HepG2 (cell line): ENCODE measurements around the gene CHN1. TPM values are rescaled to one million over a fixed set of nuclear protein-coding genes. Genes with fewer than 3 reads are reported as not detected.

ENCODE experiments used
- ATAC-seq: fragments of 200-7000 bp; cut with Tn5 transposase; 3 replicates; pipeline ENCODE4 v1.9.1; 2020; ENCODE audit warnings: mild to moderate bottlenecking, moderate library complexity
- BruUV-seq: library from RNA; stranded (reverse); fragments of 400-500 nt; replicated peaks from 2 replicates; lab custom pipeline; 2021; lab: Mats Ljungman, UMichigan
- CTCF ChIA-PET: fragments of 300-600 bp; formaldehyde crosslinking; extraction: SDS; loops from one replicate; lab custom pipeline; 2021; ENCODE audit warnings: low total read pairs, inconsistent platforms, low intra/inter-chr PET ratio; lab: Yijun Ruan, JAX
- POLR2A ChIA-PET: fragments of 350-600 bp; sonication (Branson Sonifier 250); formaldehyde crosslinking; loops from one replicate; lab custom pipeline; 2020; ENCODE audit warnings: antibody characterized with exemption, inconsistent platforms; lab: Yijun Ruan, JAX
- DNase-seq: peaks from one replicate; pipeline ENCODE4 v3.0.0-alpha.2; 2015; ENCODE audit warnings: low spot score
- FAIRE-seq: peaks from 3 replicates; lab custom pipeline; 2011; peaks lifted over from hg19 to GRCh38; lab: Jason Lieb, UNC
- H2AFZ ChIP-seq: one replicate; pipeline ENCODE4 v1.6.1; 2011; ENCODE audit warnings: low read length, inconsistent platforms
- H3K27ac ChIP-seq: fragments of 300-600 bp; 3 replicates; pipeline ENCODE4 v1.8.0; 2011; ENCODE audit warnings: mixed run types, mild to moderate bottlenecking, mixed read lengths, low read length, inconsistent platforms; ENCODE audit not compliant: insufficient read depth; ENCODE audit errors: extremely low read length
- H3K27me3 ChIP-seq, 2 experiments: fragments of 200-600 bp in 1 of 2; 2 replicates in 1 of 2; 3 replicates in 1 of 2; pipeline versions ENCODE4 v1.6.0 to v1.8.0; 2011; ENCODE audit warnings: low read length in 2 of 2, mild to moderate bottlenecking in 2 of 2, moderate library complexity in 2 of 2, inconsistent platforms in 1 of 2; ENCODE audit not compliant: insufficient read depth in 2 of 2, control insufficient read depth in 1 of 2
- H3K36me3 ChIP-seq, 2 experiments: fragments of 200-600 bp in 1 of 2; replicated peaks in 1 of 2; 2 replicates in 1 of 2; 3 replicates in 1 of 2; pipeline versions ENCODE4 v1.5.1 to v1.8.0; 2011; ENCODE audit warnings: low read length in 2 of 2, inconsistent platforms in 1 of 2; ENCODE audit not compliant: insufficient read depth in 2 of 2, control insufficient read depth in 1 of 2
- H3K4me1 ChIP-seq: 2 replicates; pipeline ENCODE4 v1.5.1; 2012; ENCODE audit warnings: low read length, inconsistent platforms; ENCODE audit not compliant: insufficient read depth
- H3K4me2 ChIP-seq: 2 replicates; pipeline ENCODE4 v1.6.0; 2011; ENCODE audit warnings: low read depth, low read length, inconsistent platforms
- H3K4me3 ChIP-seq, 3 experiments: fragments of 200-600 bp in 1 of 3; sonication (generic), shearing (Covaris generic) in 1 of 3; replicated peaks in 1 of 3; 2 replicates each; pipeline ENCODE4 v1.5.1; 2011 to 2016; ENCODE audit warnings: low read length in 3 of 3, inconsistent platforms in 2 of 3, low read depth in 2 of 3, mild to moderate bottlenecking in 2 of 3, control low read depth in 1 of 3, mixed read lengths in 1 of 3; ENCODE audit not compliant: insufficient read depth in 1 of 3
- H3K79me2 ChIP-seq: one replicate; pipeline ENCODE4 v1.6.1; 2011; ENCODE audit warnings: low read length, inconsistent platforms; ENCODE audit not compliant: insufficient read depth
- H3K9ac ChIP-seq: 2 replicates; pipeline ENCODE4 v1.6.0; 2011; ENCODE audit warnings: mild to moderate bottlenecking, low read depth, low read length, inconsistent platforms; ENCODE audit not compliant: insufficient read depth
- H3K9me3 ChIP-seq: 2 replicates; pipeline ENCODE4 v1.5.1; 2012; ENCODE audit warnings: mild to moderate bottlenecking, low read length
- H4K20me1 ChIP-seq: 2 replicates; pipeline ENCODE4 v1.6.0; 2011; ENCODE audit warnings: inconsistent platforms, mild to moderate bottlenecking, low read length, moderate library complexity; ENCODE audit not compliant: insufficient read depth
- CBX5 ChIP-seq: sonication (generic); formaldehyde crosslinking; IDR thresholded peaks from 2 replicates; pipeline ENCODE4 v1.4.0; 2020; ENCODE audit warnings: missing genetic modification reagents, borderline replicate concordance
- GPN1 ChIP-seq: sonication (generic); formaldehyde crosslinking; IDR thresholded peaks from 2 replicates; pipeline ENCODE4 v1.5.1; 2020; ENCODE audit warnings: missing genetic modification reagents, borderline replicate concordance
- HDAC2 ChIP-seq: sonication (generic); formaldehyde crosslinking; IDR thresholded peaks from 2 replicates; pipeline ENCODE4 v1.4.0; 2020; ENCODE audit warnings: missing genetic modification reagents
- NR1H2 ChIP-seq: sonication (generic); formaldehyde crosslinking; IDR thresholded peaks from 2 replicates; pipeline ENCODE4 v1.8.1; 2022; ENCODE audit warnings: low read depth, missing genetic modification reagents, borderline replicate concordance
- ZBTB7B ChIP-seq: sonication (generic); formaldehyde crosslinking; IDR thresholded peaks from 2 replicates; pipeline ENCODE4 v1.4.0; 2020; ENCODE audit warnings: missing genetic modification reagents
- ZNF331 ChIP-seq: sonication (generic); formaldehyde crosslinking; IDR thresholded peaks from 2 replicates; pipeline ENCODE4 v1.4.0; 2020; ENCODE audit warnings: missing genetic modification reagents
- ZNF432 ChIP-seq: sonication (generic); formaldehyde crosslinking; IDR thresholded peaks from 2 replicates; pipeline ENCODE4 v1.5.0; 2020; ENCODE audit warnings: missing genetic modification reagents, mild to moderate bottlenecking, borderline replicate concordance
- ZNF674 ChIP-seq: sonication (generic); formaldehyde crosslinking; IDR thresholded peaks from 2 replicates; pipeline ENCODE4 v1.5.0; 2020; ENCODE audit warnings: low read depth, mild to moderate bottlenecking, missing genetic modification reagents
- ZNF773 ChIP-seq: sonication (generic); formaldehyde crosslinking; IDR thresholded peaks from 2 replicates; pipeline ENCODE4 v1.4.0; 2020; ENCODE audit warnings: missing genetic modification reagents, borderline replicate concordance
- WGBS: methylation state at CpG from one replicate; pipeline ENCODE4 v1.1.6; 2017; ENCODE audit warnings: low lambda C conversion rate; 5-methylcytosine and 5-hydroxymethylcytosine counted together
- in situ Hi-C: cut with HindIII; loops from 2 replicates; pipeline ENCODE4 v1.10.0; 2017; ENCODE audit warnings: low pct_unique_long_range_greater_than_20kb; ENCODE audit not compliant: extremely low pct_ligation_motif_present
- intact Hi-C: fragments of 100-400 bp; cut with micrococcal nuclease; formaldehyde crosslinking; loops from one replicate; pipeline ENCODE4 v1.10.0; 2022; ENCODE audit not compliant: unreplicated experiment
- polyA plus RNA-seq, 8 experiments: library from polyadenylated mRNA; depleted of rRNA in 3 of 8; stranded (reverse) in 7 of 8; unstranded in 1 of 8; fragments of >200 nt; fragmentation: Illumina TruSeq in 4 of 8; extraction: Trizol in 4 of 8; gene quantifications; 2 replicates each; pipeline versions ENCODE4 v1.2.1 to v1.2.3, GENCODE V29; 2011 to 2016; ENCODE audit warnings: low read depth in 4 of 8, missing spikeins in 1 of 8, mixed read lengths in 1 of 8; ENCODE audit not compliant: insufficient read depth in 1 of 8
- total RNA-seq, 5 experiments: library from RNA; depleted of rRNA; stranded (reverse); fragments of >200 nt; fragmentation: Illumina TruSeq; extraction: Trizol; gene quantifications; 2 replicates each; pipeline ENCODE4 v1.2.3, GENCODE V29; 2016; ENCODE audit warnings: low read depth in 1 of 5
- TF ChIP-seq, protein P1 (sequence below): sonication (generic); formaldehyde crosslinking; IDR thresholded peaks from 2 replicates; pipeline ENCODE4 v1.4.0; 2020; ENCODE audit warnings: missing genetic modification reagents
- TF ChIP-seq, protein P2 (sequence below): sonication (generic); formaldehyde crosslinking; IDR thresholded peaks from 2 replicates; pipeline ENCODE4 v1.4.0; 2020; ENCODE audit warnings: mild to moderate bottlenecking, missing genetic modification reagents
- TF ChIP-seq, protein P3 (sequence below): sonication (generic); formaldehyde crosslinking; IDR thresholded peaks from 2 replicates; pipeline ENCODE4 v1.5.0; 2020; ENCODE audit warnings: missing genetic modification reagents
- TF ChIP-seq, protein P4 (sequence below): sonication (generic); formaldehyde crosslinking; IDR thresholded peaks from 2 replicates; pipeline ENCODE4 v1.5.0; 2020; ENCODE audit warnings: mild to moderate bottlenecking, missing genetic modification reagents, borderline replicate concordance

CHN1 gene
- total and polyA plus RNA-seq, 2 of the 13 experiments (the other 11 are each of a cell fraction or from before 2014, with no cell fraction given) = 2.8 to 3.5 TPM

DNA sequence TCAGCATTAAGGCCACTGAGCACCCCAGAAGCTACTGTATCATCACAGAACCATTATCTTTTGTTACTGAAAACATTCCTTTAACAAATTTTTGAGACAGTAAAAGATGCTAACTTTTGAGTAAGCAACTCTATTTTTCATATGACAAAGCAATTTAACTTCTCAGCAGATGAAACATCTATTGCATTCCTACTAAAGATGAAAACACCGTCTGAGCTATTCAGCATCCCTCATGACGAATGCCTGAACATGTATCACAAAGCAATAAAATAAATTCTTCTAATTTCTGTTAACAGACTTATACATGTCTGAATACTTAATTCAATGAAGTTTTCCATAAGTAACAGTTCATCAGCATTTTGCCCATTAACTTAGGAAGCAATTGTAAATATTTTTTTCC, 23.9 kb downstream of the CHN1 start:
- Histone ChIP-seq H4K20me1 (no peaks in the 10 kb centered on the region), H3K27ac (no peak overlapping the region), H3K4me3 (no peak overlapping the region), H3K36me3 (no peaks in the 10 kb centered on the region), H3K9me3 (no peaks in the 10 kb centered on the region), H3K27me3 (no peaks in the 10 kb centered on the region; a peak in 1 of 5 replicates), H2AFZ (no peak overlapping the region), H3K4me1 (no peaks in the 10 kb centered on the region), H3K4me2 (no peak overlapping the region), H3K79me2 (no peaks in the 10 kb centered on the region), H3K9ac (no peak overlapping the region)
- no TSS peak for BruUV-seq
- no peak for TF ChIP-seq HDAC2 (CRISPR knock-in tag)
- TF ChIP-seq, protein P1, sequence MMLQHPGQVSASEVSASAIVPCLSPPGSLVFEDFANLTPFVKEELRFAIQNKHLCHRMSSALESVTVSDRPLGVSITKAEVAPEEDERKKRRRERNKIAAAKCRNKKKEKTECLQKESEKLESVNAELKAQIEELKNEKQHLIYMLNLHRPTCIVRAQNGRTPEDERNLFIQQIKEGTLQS (CRISPR knock-in tag) = no peak
- no peak for TF ChIP-seq NR1H2 (CRISPR knock-in tag)
- no peak for TF ChIP-seq ZBTB7B (CRISPR knock-in tag)
- no peak for TF ChIP-seq ZNF331 (CRISPR knock-in tag)
- TF ChIP-seq GPN1 = no peak
- no peak for TF ChIP-seq ZNF432
- TF ChIP-seq, protein P2, sequence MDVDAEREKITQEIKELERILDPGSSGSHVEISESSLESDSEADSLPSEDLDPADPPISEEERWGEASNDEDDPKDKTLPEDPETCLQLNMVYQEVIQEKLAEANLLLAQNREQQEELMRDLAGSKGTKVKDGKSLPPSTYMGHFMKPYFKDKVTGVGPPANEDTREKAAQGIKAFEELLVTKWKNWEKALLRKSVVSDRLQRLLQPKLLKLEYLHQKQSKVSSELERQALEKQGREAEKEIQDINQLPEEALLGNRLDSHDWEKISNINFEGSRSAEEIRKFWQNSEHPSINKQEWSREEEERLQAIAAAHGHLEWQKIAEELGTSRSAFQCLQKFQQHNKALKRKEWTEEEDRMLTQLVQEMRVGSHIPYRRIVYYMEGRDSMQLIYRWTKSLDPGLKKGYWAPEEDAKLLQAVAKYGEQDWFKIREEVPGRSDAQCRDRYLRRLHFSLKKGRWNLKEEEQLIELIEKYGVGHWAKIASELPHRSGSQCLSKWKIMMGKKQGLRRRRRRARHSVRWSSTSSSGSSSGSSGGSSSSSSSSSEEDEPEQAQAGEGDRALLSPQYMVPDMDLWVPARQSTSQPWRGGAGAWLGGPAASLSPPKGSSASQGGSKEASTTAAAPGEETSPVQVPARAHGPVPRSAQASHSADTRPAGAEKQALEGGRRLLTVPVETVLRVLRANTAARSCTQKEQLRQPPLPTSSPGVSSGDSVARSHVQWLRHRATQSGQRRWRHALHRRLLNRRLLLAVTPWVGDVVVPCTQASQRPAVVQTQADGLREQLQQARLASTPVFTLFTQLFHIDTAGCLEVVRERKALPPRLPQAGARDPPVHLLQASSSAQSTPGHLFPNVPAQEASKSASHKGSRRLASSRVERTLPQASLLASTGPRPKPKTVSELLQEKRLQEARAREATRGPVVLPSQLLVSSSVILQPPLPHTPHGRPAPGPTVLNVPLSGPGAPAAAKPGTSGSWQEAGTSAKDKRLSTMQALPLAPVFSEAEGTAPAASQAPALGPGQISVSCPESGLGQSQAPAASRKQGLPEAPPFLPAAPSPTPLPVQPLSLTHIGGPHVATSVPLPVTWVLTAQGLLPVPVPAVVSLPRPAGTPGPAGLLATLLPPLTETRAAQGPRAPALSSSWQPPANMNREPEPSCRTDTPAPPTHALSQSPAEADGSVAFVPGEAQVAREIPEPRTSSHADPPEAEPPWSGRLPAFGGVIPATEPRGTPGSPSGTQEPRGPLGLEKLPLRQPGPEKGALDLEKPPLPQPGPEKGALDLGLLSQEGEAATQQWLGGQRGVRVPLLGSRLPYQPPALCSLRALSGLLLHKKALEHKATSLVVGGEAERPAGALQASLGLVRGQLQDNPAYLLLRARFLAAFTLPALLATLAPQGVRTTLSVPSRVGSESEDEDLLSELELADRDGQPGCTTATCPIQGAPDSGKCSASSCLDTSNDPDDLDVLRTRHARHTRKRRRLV (CRISPR knock-in tag) = no peak
- no peak for TF ChIP-seq CBX5 (CRISPR knock-in tag)
- TF ChIP-seq, protein P3, sequence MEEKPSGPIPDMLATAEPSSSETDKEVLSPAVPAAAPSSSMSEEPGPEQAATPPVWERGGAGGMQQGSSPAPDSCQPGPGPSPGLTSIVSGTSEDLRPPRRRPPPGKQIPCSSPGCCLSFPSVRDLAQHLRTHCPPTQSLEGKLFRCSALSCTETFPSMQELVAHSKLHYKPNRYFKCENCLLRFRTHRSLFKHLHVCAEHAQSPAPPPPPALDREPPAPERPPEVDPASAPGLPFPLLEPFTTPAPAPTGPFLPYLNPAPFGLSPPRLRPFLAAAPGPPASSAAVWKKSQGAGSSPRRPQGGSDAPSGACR (CRISPR knock-in tag) = no peak
- TF ChIP-seq, protein P4, sequence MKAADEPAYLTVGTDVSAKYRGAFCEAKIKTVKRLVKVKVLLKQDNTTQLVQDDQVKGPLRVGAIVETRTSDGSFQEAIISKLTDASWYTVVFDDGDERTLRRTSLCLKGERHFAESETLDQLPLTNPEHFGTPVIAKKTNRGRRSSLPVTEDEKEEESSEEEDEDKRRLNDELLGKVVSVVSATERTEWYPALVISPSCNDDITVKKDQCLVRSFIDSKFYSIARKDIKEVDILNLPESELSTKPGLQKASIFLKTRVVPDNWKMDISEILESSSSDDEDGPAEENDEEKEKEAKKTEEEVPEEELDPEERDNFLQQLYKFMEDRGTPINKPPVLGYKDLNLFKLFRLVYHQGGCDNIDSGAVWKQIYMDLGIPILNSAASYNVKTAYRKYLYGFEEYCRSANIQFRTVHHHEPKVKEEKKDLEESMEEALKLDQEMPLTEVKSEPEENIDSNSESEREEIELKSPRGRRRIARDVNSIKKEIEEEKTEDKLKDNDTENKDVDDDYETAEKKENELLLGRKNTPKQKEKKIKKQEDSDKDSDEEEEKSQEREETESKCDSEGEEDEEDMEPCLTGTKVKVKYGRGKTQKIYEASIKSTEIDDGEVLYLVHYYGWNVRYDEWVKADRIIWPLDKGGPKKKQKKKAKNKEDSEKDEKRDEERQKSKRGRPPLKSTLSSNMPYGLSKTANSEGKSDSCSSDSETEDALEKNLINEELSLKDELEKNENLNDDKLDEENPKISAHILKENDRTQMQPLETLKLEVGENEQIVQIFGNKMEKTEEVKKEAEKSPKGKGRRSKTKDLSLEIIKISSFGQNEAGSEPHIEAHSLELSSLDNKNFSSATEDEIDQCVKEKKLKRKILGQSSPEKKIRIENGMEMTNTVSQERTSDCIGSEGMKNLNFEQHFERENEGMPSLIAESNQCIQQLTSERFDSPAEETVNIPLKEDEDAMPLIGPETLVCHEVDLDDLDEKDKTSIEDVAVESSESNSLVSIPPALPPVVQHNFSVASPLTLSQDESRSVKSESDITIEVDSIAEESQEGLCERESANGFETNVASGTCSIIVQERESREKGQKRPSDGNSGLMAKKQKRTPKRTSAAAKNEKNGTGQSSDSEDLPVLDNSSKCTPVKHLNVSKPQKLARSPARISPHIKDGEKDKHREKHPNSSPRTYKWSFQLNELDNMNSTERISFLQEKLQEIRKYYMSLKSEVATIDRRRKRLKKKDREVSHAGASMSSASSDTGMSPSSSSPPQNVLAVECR (CRISPR knock-in tag) = no peak
- no peak for TF ChIP-seq ZNF674 (CRISPR knock-in tag)
- no peak for TF ChIP-seq ZNF773 (CRISPR knock-in tag)
- intact Hi-C loops = no loop called here
- CTCF ChIA-PET = no interaction called here
- ATAC-seq = no peak
- POLR2A ChIA-PET = no interaction called here
- no peak for FAIRE-seq
- 6% methylated on average over 2 of the region's 2 CpGs for WGBS
- DNase-seq = no peak
- in situ Hi-C loops = no loop called here
